ENCODE results near the gene PIEZO2.

PIEZO2 gene

GRCh38 chr18:11136241-11136640, 13.1 kb downstream of the PIEZO2 start:
- no peaks in the 10 kb centered on the region for H3K4me1 ChIP-seq (ENCODE audit: control insufficient read depth, insufficient read depth, low read length)
- ChIA-PET CTCF (interaction anchor here (0.6 to 3.4 kb wide), 4 partner anchors 18 to 285 kb away, joined by 3 to 10 read pairs (median 3); no protein-coding TSS in a partner anchor), POLR2A (no interaction called here)
- H3K27ac ChIP-seq (ENCODE audit: extremely low read depth, low read depth, low read length), result no peak overlapping the region
- no peak overlapping the region for H3K4me3 ChIP-seq (ENCODE audit: low read depth, low read length)
- H3K36me3 ChIP-seq (ENCODE audit: control insufficient read depth in 2 of 2, insufficient read depth in 1 of 2, low read length in 2 of 2), result no peaks in the 10 kb centered on the region
- no peaks in the 10 kb centered on the region for H3K9me3 ChIP-seq (ENCODE audit: control insufficient read depth, insufficient read depth, low read depth, low read length)
- TF ChIP-seq RBAK (tag by site-specific recombination; IDR thresholded peaks at IDR 0.05), result no peak
- TF ChIP-seq ZNF776 (tag by site-specific recombination; IDR thresholded peaks at IDR 0.05; ENCODE audit: borderline replicate concordance), result no peak
- TF ChIP-seq ZNF26 (tag by site-specific recombination; IDR thresholded peaks at IDR 0.05), result no peak
- TF ChIP-seq BCL6B (tag by site-specific recombination; IDR thresholded peaks at IDR 0.05), result no peak
- TF ChIP-seq KLF16 (tag by site-specific recombination; IDR thresholded peaks at IDR 0.05), result no peak
- TF ChIP-seq ZFP3 (tag by site-specific recombination; IDR thresholded peaks at IDR 0.05; ENCODE audit: low read depth), result no peak
- TF ChIP-seq ZNF558 (tag by site-specific recombination; IDR thresholded peaks at IDR 0.05), result no peak
- no peak for TF ChIP-seq ZBTB44 (tag by site-specific recombination; IDR thresholded peaks at IDR 0.05)
- TF ChIP-seq ZNF133 (tag by site-specific recombination; IDR thresholded peaks at IDR 0.05), result no peak
- no peak for TF ChIP-seq PRDM2 (tag by site-specific recombination; IDR thresholded peaks at IDR 0.05; ENCODE audit: borderline replicate concordance)
- TF ChIP-seq ZNF521 (tag by site-specific recombination; IDR thresholded peaks at IDR 0.05), result no peak
- TF ChIP-seq ZNF155 (tag by site-specific recombination; IDR thresholded peaks at IDR 0.05), result no peak
- no peak for TF ChIP-seq ZNF544 (tag by site-specific recombination; IDR thresholded peaks at IDR 0.05)
- no peak for TF ChIP-seq GLI4 (tag by site-specific recombination; IDR thresholded peaks at IDR 0.05)
- TF ChIP-seq ZNF501 (tag by site-specific recombination; IDR thresholded peaks at IDR 0.05), result no peak

GRCh38 chr18:11134940-11135339, 14.4 kb downstream of the PIEZO2 start:
- no peaks in the 10 kb centered on the region for H3K36me3 ChIP-seq (ENCODE audit: control insufficient read depth in 2 of 2, insufficient read depth in 1 of 2, low read length in 2 of 2)
- no peak overlapping the region for H3K4me3 ChIP-seq (ENCODE audit: low read depth, low read length)
- ChIA-PET POLR2A (no interaction called here), CTCF (interaction anchor here (3.4 kb wide), 1 partner anchor 19 kb away, joined by 10 read pairs; no protein-coding TSS in a partner anchor)
- no peaks in the 10 kb centered on the region for H3K9me3 ChIP-seq (ENCODE audit: control insufficient read depth, insufficient read depth, low read depth, low read length)
- H3K27ac ChIP-seq (ENCODE audit: extremely low read depth, low read depth, low read length), result no peak overlapping the region
- no peaks in the 10 kb centered on the region for H3K4me1 ChIP-seq (ENCODE audit: control insufficient read depth, insufficient read depth, low read length)
- TF ChIP-seq ZSCAN30 (tag by site-specific recombination; IDR thresholded peaks at IDR 0.05), result no peak
- TF ChIP-seq ZNF114 (tag by site-specific recombination; IDR thresholded peaks at IDR 0.05), result no peak
- no peak for TF ChIP-seq ZNF558 (tag by site-specific recombination; IDR thresholded peaks at IDR 0.05)
- TF ChIP-seq ZNF266 (tag by site-specific recombination; IDR thresholded peaks at IDR 0.05; ENCODE audit: low read depth), result no peak
- no peak for TF ChIP-seq ZNF112 (tag by site-specific recombination; IDR thresholded peaks at IDR 0.05)
- no peak for TF ChIP-seq CTCF (tag by site-specific recombination; IDR thresholded peaks at IDR 0.05)
- TF ChIP-seq ZNF600 (tag by site-specific recombination; IDR thresholded peaks at IDR 0.05), result no peak
- no peak for TF ChIP-seq ATF2 (tag by site-specific recombination; IDR thresholded peaks at IDR 0.05; ENCODE audit: low read depth)
- no peak for TF ChIP-seq YY1 (tag by site-specific recombination; IDR thresholded peaks at IDR 0.05)
